Tibial nerve (tissue), 3 donors: ENCODE results near the gene PDZD8.

Source experiments
- POLR2A ChIP-seq, 2 donors: fragments of 450-650 bp; IDR thresholded peaks; one replicate each; pipeline ENCODE4 v1.6.1; 2017; ENCODE audit warnings: antibody characterized with exemption in 2 of 2, mild to moderate bottlenecking in 2 of 2, moderate library complexity in 2 of 2
- TF ChIP-seq, protein P1 (sequence below), 5 experiments: fragments of 200-600 bp in 3 of 5; fragments of 450-650 bp in 2 of 5; sonication (generic) in 3 of 5; IDR thresholded peaks; one replicate each; pipeline ENCODE4 v1.5.1; 2016 to 2019; ENCODE audit warnings: antibody characterized with exemption in 5 of 5, mild to moderate bottlenecking in 3 of 5, moderate library complexity in 2 of 5

DNA sequence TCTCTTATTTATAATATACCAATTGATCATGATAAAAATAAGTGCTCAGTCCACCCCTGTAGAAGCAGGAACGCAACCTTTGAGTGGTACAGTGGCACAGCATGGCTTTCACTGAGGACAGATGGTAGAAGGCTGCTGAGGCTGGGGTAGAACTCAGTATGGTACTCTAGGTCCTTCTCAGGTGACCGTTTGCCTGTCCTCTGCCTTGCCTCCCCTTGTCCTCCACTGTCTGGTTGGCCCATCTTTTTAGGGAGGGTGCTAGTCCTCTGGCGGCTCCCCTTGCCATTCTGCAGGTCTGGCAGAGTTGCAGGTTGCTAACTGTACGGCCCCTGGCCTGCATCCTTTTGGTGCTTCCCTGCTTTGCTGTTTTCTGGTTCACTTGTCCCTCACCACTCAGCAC is 107.0 kb downstream of the PDZD8 start:
- TF ChIP-seq, protein P1, sequence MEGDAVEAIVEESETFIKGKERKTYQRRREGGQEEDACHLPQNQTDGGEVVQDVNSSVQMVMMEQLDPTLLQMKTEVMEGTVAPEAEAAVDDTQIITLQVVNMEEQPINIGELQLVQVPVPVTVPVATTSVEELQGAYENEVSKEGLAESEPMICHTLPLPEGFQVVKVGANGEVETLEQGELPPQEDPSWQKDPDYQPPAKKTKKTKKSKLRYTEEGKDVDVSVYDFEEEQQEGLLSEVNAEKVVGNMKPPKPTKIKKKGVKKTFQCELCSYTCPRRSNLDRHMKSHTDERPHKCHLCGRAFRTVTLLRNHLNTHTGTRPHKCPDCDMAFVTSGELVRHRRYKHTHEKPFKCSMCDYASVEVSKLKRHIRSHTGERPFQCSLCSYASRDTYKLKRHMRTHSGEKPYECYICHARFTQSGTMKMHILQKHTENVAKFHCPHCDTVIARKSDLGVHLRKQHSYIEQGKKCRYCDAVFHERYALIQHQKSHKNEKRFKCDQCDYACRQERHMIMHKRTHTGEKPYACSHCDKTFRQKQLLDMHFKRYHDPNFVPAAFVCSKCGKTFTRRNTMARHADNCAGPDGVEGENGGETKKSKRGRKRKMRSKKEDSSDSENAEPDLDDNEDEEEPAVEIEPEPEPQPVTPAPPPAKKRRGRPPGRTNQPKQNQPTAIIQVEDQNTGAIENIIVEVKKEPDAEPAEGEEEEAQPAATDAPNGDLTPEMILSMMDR (IDR thresholded peaks at IDR 0.05), result no peak
- no peak for TF ChIP-seq POLR2A (IDR thresholded peaks at IDR 0.05)
